ENCODE data around the gene TCF3. TPM values are rescaled to one million over a fixed set of nuclear protein-coding genes. Genes with fewer than 3 reads are reported as not detected.
A peak's percentile ranks its signal among the peaks of the same experiment; 100 is the strongest.

Gene TCF3
- polyA plus RNA-seq, 12 donors = 96.3 to 195 (median 120) TPM; not detected in 1

GRCh38 chr19:1592024-1592754, 60.2 kb downstream of the TCF3 start:
- peak; percentile 85 for DNase-seq

GRCh38 chr19:1591421-1592023, 60.9 kb downstream of the TCF3 start:
- DNase-seq = peak; percentile 14

- DNase-seq = no peak
Observed at GRCh38 chr19:1590641-1591397, 61.6 kb downstream of the TCF3 start.

- DNase-seq = no peak
Observed at GRCh38 chr19:1587872-1588271, 64.5 kb downstream of the TCF3 start.

GRCh38 chr19:1585243-1585580, 67.2 kb downstream of the TCF3 start:
- DNase-seq = no peak

GRCh38 chr19:1584500-1585242, 67.7 kb downstream of the TCF3 start:
- DNase-seq = no peak

GRCh38 chr19:1582201-1582600, 70.2 kb downstream of the TCF3 start:
- DNase-seq = no peak

- no peak for DNase-seq
Observed at GRCh38 chr19:1580957-1581356, 71.5 kb downstream of the TCF3 start.

- DNase-seq = no peak
Observed at GRCh38 chr19:1580382-1580781, 72.0 kb downstream of the TCF3 start.

- no peak for DNase-seq
Observed at GRCh38 chr19:1579222-1579621, 73.2 kb downstream of the TCF3 start.

GRCh38 chr19:1577929-1578618, 74.3 kb downstream of the TCF3 start:
- DNase-seq = no peak

GRCh38 chr19:1577090-1577928, 75.1 kb downstream of the TCF3 start:
- DNase-seq = no peak

- DNase-seq = no peak
Observed at GRCh38 chr19:1576242-1577089, 75.9 kb downstream of the TCF3 start.

GRCh38 chr19:1575323-1576241, 76.8 kb downstream of the TCF3 start:
- DNase-seq = no peak

- no peak for DNase-seq
Observed at GRCh38 chr19:1574354-1575136, 77.9 kb downstream of the TCF3 start.

GRCh38 chr19:1572795-1573194, 79.6 kb downstream of the TCF3 start:
- no peak for DNase-seq

- DNase-seq = no peak
Observed at GRCh38 chr19:1571358-1571757, 81.1 kb downstream of the TCF3 start.

GRCh38 chr19:1570836-1571235, 81.6 kb downstream of the TCF3 start:
- no peak for DNase-seq

Data from muscle of arm (tissue), 12 donors.